H1 (cell line): ENCODE results near the gene FPGS. TPM values are rescaled to one million over a fixed set of nuclear protein-coding genes. Genes with fewer than 3 reads are reported as not detected.
A peak's percentile ranks its signal among the peaks of the same experiment; 100 is the strongest.

Source experiments
- CTCF ChIA-PET: fragments of 300-600 bp; sonication (Branson Sonifier 250); formaldehyde crosslinking; loops from one replicate; lab custom pipeline; 2021; ENCODE audit not compliant: partially characterized antibody; lab: Charles Lee
- POLR2A ChIA-PET: fragments of 300-600 bp; sonication (Branson Sonifier 250); formaldehyde crosslinking; loops from one replicate; lab custom pipeline; 2021; ENCODE audit warnings: inconsistent platforms; ENCODE audit not compliant: partially characterized antibody; lab: Charles Lee
- DNase-seq, 2 experiments: peaks; one replicate each; pipeline versions ENCODE4 v3.0.0 to v3.0.0-alpha.2; 2010 to 2022; ENCODE audit warnings: low spot score in 2 of 2, low read depth in 1 of 2, mixed read lengths in 1 of 2
- FAIRE-seq: peaks from 2 replicates; lab custom pipeline; 2011; peaks lifted over from hg19 to GRCh38; lab: Jason Lieb, UNC
- H2AFZ ChIP-seq: 2 replicates; pipeline ENCODE4 v1.8.1; 2012; ENCODE audit warnings: low read length, inconsistent platforms
- H2AK5ac ChIP-seq: 2 replicates; pipeline ENCODE4 v1.6.1; 2013; ENCODE audit warnings: low read depth, low read length
- H2BK120ac ChIP-seq: replicated peaks from 2 replicates; pipeline ENCODE3; 2013; ENCODE audit warnings: low read depth, low read length, inconsistent platforms
- H2BK12ac ChIP-seq: 2 replicates; pipeline ENCODE4 v1.6.1; 2013; ENCODE audit warnings: low read depth, low read length
- H2BK15ac ChIP-seq: 2 replicates; pipeline ENCODE4 v1.6.1; 2013; ENCODE audit warnings: low read length
- H2BK20ac ChIP-seq: 2 replicates; pipeline ENCODE4 v1.6.1; 2013; ENCODE audit warnings: low read length
- H2BK5ac ChIP-seq: 2 replicates; pipeline ENCODE4 v1.6.1; 2013; ENCODE audit warnings: low read depth, low read length
- H3K14ac ChIP-seq: 2 replicates; pipeline ENCODE4 v1.6.1; 2013; ENCODE audit warnings: inconsistent platforms; ENCODE audit not compliant: insufficient read length
- H3K18ac ChIP-seq: 2 replicates; pipeline ENCODE4 v1.6.1; 2013; ENCODE audit warnings: low read length; ENCODE audit errors: extremely low read depth
- H3K23ac ChIP-seq: 2 replicates; pipeline ENCODE4 v1.6.1; 2013; ENCODE audit warnings: inconsistent platforms; ENCODE audit not compliant: insufficient read length
- H3K23me2 ChIP-seq: 2 replicates; pipeline ENCODE4 v1.6.1; 2013; ENCODE audit warnings: low read depth, low read length
- H3K27ac ChIP-seq: 2 replicates; pipeline ENCODE4 v1.6.1; 2011; ENCODE audit warnings: low read depth, low read length, inconsistent platforms
- H3K27me3 ChIP-seq, 4 experiments: replicated peaks in 1 of 4; 1 replicate in 1 of 4; 2 replicates in 3 of 4; pipeline versions ENCODE4 v1.6.1 to v1.8.1; 2011 to 2013; ENCODE audit warnings: low read length in 3 of 4, mild to moderate bottlenecking in 3 of 4, inconsistent platforms in 2 of 4, mixed read lengths in 2 of 4, moderate library complexity in 1 of 4; ENCODE audit not compliant: control insufficient read depth in 3 of 4, insufficient read depth in 3 of 4; ENCODE audit errors: extremely low read depth in 1 of 4
- H3K36me3 ChIP-seq, 4 experiments: 2 replicates each; pipeline versions ENCODE4 v1.6.1 to v1.8.1; 2011 to 2013; ENCODE audit warnings: mild to moderate bottlenecking in 4 of 4, low read length in 3 of 4, moderate library complexity in 2 of 4, control low read depth in 1 of 4, inconsistent platforms in 1 of 4; ENCODE audit not compliant: insufficient read depth in 4 of 4, control insufficient read depth in 2 of 4
- H3K4ac ChIP-seq: replicated peaks from 2 replicates; pipeline ENCODE3; 2013; ENCODE audit warnings: low read length, low read depth, mixed read lengths, inconsistent platforms; ENCODE audit not compliant: insufficient read length
- H3K4me1 ChIP-seq, 4 experiments: replicated peaks in 1 of 4; 1 replicate in 1 of 4; 2 replicates in 3 of 4; pipeline versions ENCODE4 v1.6.1 to v1.8.1; 2011 to 2013; ENCODE audit warnings: low read length in 3 of 4, inconsistent platforms in 2 of 4, mixed read lengths in 1 of 4; ENCODE audit not compliant: insufficient read depth in 4 of 4, control insufficient read depth in 3 of 4
- H3K4me2 ChIP-seq, 2 experiments: 2 replicates each; pipeline versions ENCODE4 v1.6.1 to v1.8.1; 2011 to 2013; ENCODE audit warnings: low read depth in 2 of 2, low read length in 2 of 2, control low read depth in 1 of 2, inconsistent platforms in 1 of 2, mild to moderate bottlenecking in 1 of 2; ENCODE audit not compliant: insufficient read depth in 1 of 2
- H3K4me3 ChIP-seq, 4 experiments: fragments of 200-600, 300-600 bp in 1 of 4; sonication (generic), shearing (Covaris generic), sonication (Bioruptor Twin) in 1 of 4; 2 replicates each; pipeline versions ENCODE4 v1.5.1 to v1.8.1; 2011 to 2016; ENCODE audit warnings: low read length in 4 of 4, low read depth in 3 of 4, control low read depth in 2 of 4, inconsistent platforms in 2 of 4, mild to moderate bottlenecking in 2 of 4, mixed read lengths in 1 of 4, moderate library complexity in 1 of 4; ENCODE audit not compliant: insufficient read depth in 2 of 4; ENCODE audit errors: extremely low read depth in 1 of 4
- H3K56ac ChIP-seq: replicated peaks from 2 replicates; pipeline ENCODE3; 2013; ENCODE audit warnings: low read depth, mild to moderate bottlenecking, mixed read lengths, low read length, inconsistent platforms; ENCODE audit not compliant: insufficient read length
- H3K79me1 ChIP-seq: 2 replicates; pipeline ENCODE4 v1.6.1; 2013; ENCODE audit warnings: low read depth, low read length, control low read depth
- H3K79me2 ChIP-seq, 2 experiments: 2 replicates each; pipeline versions ENCODE4 v1.6.1 to v1.8.1; 2012 to 2013; ENCODE audit warnings: low read length in 2 of 2, mild to moderate bottlenecking in 2 of 2, inconsistent platforms in 1 of 2; ENCODE audit not compliant: insufficient read depth in 2 of 2, control insufficient read depth in 1 of 2
- H3K9ac ChIP-seq, 4 experiments: replicated peaks in 1 of 4; 1 replicate in 1 of 4; 2 replicates in 3 of 4; pipeline versions ENCODE4 v1.6.1 to v1.8.1; 2011 to 2013; ENCODE audit warnings: low read depth in 3 of 4, low read length in 3 of 4, control low read depth in 2 of 4, mild to moderate bottlenecking in 2 of 4, moderate library complexity in 2 of 4, inconsistent platforms in 1 of 4; ENCODE audit errors: extremely low read depth in 1 of 4
- H3K9me3 ChIP-seq, 2 experiments: 2 replicates each; pipeline versions ENCODE4 v1.6.1 to v1.8.1; 2012 to 2013; ENCODE audit warnings: mild to moderate bottlenecking in 2 of 2, moderate library complexity in 2 of 2, control low read depth in 1 of 2, inconsistent platforms in 1 of 2, low read depth in 1 of 2, low read length in 1 of 2, mixed read lengths in 1 of 2; ENCODE audit not compliant: insufficient read depth in 2 of 2
- H4K20me1 ChIP-seq, 2 experiments: replicated peaks in 1 of 2; 2 replicates each; pipeline versions ENCODE3 to v1.8.1; 2011 to 2013; ENCODE audit warnings: inconsistent platforms in 2 of 2, low read length in 2 of 2, mild to moderate bottlenecking in 1 of 2; ENCODE audit not compliant: insufficient read depth in 2 of 2, control insufficient read depth in 1 of 2
- H4K5ac ChIP-seq: 2 replicates; pipeline ENCODE4 v1.6.1; 2013; ENCODE audit warnings: low read length, low read depth, mixed read lengths, inconsistent platforms; ENCODE audit not compliant: insufficient read length
- H4K8ac ChIP-seq: 2 replicates; pipeline ENCODE4 v1.8.0; 2013; ENCODE audit warnings: mild to moderate bottlenecking, moderate library complexity, low read length, inconsistent platforms; ENCODE audit not compliant: insufficient read depth; ENCODE audit errors: extremely low read depth
- H4K91ac ChIP-seq: replicated peaks from 2 replicates; pipeline ENCODE3; 2013; ENCODE audit warnings: low read length, mixed read lengths, inconsistent platforms; ENCODE audit not compliant: insufficient read length
- KDM1A ChIP-seq: fragments of 200-600, 300-600 bp; sonication (generic); IDR thresholded peaks from 2 replicates; pipeline ENCODE4 v1.7.1; 2016; ENCODE audit warnings: mild to moderate bottlenecking, low read length, borderline replicate concordance
- POU5F1 ChIP-seq: IDR thresholded peaks from 2 replicates; pipeline ENCODE4 v1.6.1; 2011; ENCODE audit warnings: low read depth, mild to moderate bottlenecking, low read length, moderate library complexity
- SP2 ChIP-seq: IDR thresholded peaks from 2 replicates; pipeline ENCODE4 v1.6.1; 2012; ENCODE audit warnings: mild to moderate bottlenecking, low read length, inconsistent platforms
- WGBS, 2 experiments: shearing (Covaris generic) in 1 of 2; methylation state at CpG; one replicate each; pipeline versions ENCODE4 v1.1.6 to v1.1.7; 2013 to 2015; ENCODE audit warnings: low lambda C conversion rate in 2 of 2, mixed read lengths in 2 of 2, inconsistent platforms in 1 of 2, low coverage in 1 of 2, missing lambda C conversion rate in 1 of 2; ENCODE audit not compliant: insufficient replicate concordance in 2 of 2, insufficient coverage in 1 of 2, insufficient read length in 1 of 2; ENCODE audit errors: extremely low coverage in 1 of 2, missing lambda C conversion rate in 1 of 2; 5-methylcytosine and 5-hydroxymethylcytosine counted together
- polyA plus RNA-seq, 7 experiments: library from polyadenylated mRNA; depleted of rRNA in 3 of 7; stranded (reverse) in 5 of 7; unstranded in 2 of 7; fragments of >200 nt in 5 of 7; fragments of 200-250 nt in 2 of 7; gene quantifications; 1 replicate in 5 of 7; 2 replicates in 1 of 7; 4 replicates in 1 of 7; pipeline versions ENCODE4 v1.2.1 to v1.2.3, GENCODE V29; 2011 to 2013; ENCODE audit warnings: missing spikeins in 2 of 7, mixed read lengths in 2 of 7
- total RNA-seq: library from RNA; stranded (reverse); fragmentation: NEBNext Ultra II Directional; extraction: Animal tissue kit (Norgen Biotek cat#: 25700); gene quantifications from 2 replicates; pipeline ENCODE4 v1.2.1, GENCODE V29; 2021

FPGS gene
- total and polyA plus RNA-seq, 2 of the 8 experiments (the other 6 are each of a cell fraction or from before 2014, with no cell fraction given) = 62.4 to 83.0 TPM

GRCh38 chr9:127860779-127861178, 58.1 kb downstream of the FPGS start:
- no peaks in the 10 kb centered on the region for H3K9me3 ChIP-seq
- 92% methylated on average over 11 of the region's 11 CpGs; no CpG with 5 or more reads in 1 of the 2 experiments for WGBS, 2 experiments
- H2AFZ ChIP-seq = no peak overlapping the region
- no peak overlapping the region for H4K5ac ChIP-seq
- no peak overlapping the region for H2BK20ac ChIP-seq
- no peaks in the 10 kb centered on the region for H3K79me2 ChIP-seq
- H3K79me1 ChIP-seq = no peaks in the 10 kb centered on the region; the same call in 1 of the 2 replicates
- H2BK15ac ChIP-seq = no peak overlapping the region
- no peaks in the 10 kb centered on the region for H3K36me3 ChIP-seq
- peaks cover 0 to 1% of the 10 kb centered on the region in 2 experiments for H4K20me1 ChIP-seq
- H3K4me3 ChIP-seq = no peak overlapping the region
- H3K27me3 ChIP-seq = no peaks in the 10 kb centered on the region; a peak in 1 of 7 replicates
- H3K9ac ChIP-seq = no peak overlapping the region
- ChIA-PET CTCF (interaction anchor here (1.1 to 4.5 kb wide), 5 partner anchors 8 to 38 kb away, joined by 4 to 43 read pairs (median 10); partner anchors contain the start of gene ENG), POLR2A (interaction anchor here (1.0 kb wide), 1 partner anchor 39 kb away, joined by 3 read pairs; no protein-coding TSS in a partner anchor)
- no peak overlapping the region for H3K4me2 ChIP-seq
- H3K27ac ChIP-seq = no peak overlapping the region
- no peak overlapping the region for H3K18ac ChIP-seq
- no peak for DNase-seq
- no peak overlapping the region for H3K4ac ChIP-seq
- no peak overlapping the region for H4K91ac ChIP-seq
- no peak overlapping the region for H2BK120ac ChIP-seq
- H3K56ac ChIP-seq = no peak overlapping the region
- FAIRE-seq = no peak
- peaks cover 1% of the 10 kb centered on the region; the same call in 1 of the 2 replicates for H3K23me2 ChIP-seq
- H2BK12ac ChIP-seq = no peak overlapping the region
- H3K23ac ChIP-seq = no peak overlapping the region
- no peak overlapping the region for H3K14ac ChIP-seq
- no peaks in the 10 kb centered on the region; a peak in 1 of 7 replicates for H3K4me1 ChIP-seq
- TF ChIP-seq POU5F1 = no peak
- no peak for TF ChIP-seq SP2
- peak; percentile 59; the same call in 1 of the 2 replicates for TF ChIP-seq KDM1A
- TF ChIP-seq, all 59 proteins: peak for 1
- Histone ChIP-seq H2AK5ac (no peak overlapping the region), H4K8ac (no peak overlapping the region), H2BK5ac (no peak overlapping the region)
